NT2/D1 (cell line): ENCODE measurements around the gene TOM1L2.

ENCODE experiments used
- SUZ12 ChIP-seq: IDR thresholded peaks from 2 replicates; pipeline ENCODE4 v1.6.1; 2011; ENCODE audit not compliant: insufficient read length, insufficient read depth; ENCODE audit errors: extremely low read depth
- YY1 ChIP-seq: IDR thresholded peaks from 2 replicates; pipeline ENCODE4 v1.6.1; 2011; ENCODE audit not compliant: insufficient read length, insufficient read depth

DNA sequence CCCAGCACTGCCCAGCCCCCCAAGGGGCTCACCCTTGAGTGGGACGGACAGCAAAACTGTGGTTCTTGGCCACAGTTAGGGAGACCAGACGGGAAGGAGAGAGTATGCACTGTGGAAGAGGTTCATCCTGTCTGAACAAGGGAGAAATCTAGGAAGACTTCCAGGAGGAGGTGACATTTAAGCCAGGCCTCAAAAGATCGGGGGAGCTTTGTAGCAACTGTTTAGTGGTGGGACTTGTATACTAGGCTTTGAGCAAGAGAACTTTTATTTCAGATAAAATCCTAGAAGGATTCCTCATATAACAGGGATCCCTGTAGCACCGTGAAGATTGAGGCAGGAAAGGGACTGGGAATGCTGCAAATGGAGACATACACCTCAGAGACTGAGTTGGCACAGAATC is 166.2 kb downstream of the TOM1L2 start:
- TF ChIP-seq SUZ12 (no peak), YY1 (no peak)
